ENCODE data around the gene TCF4.

The TCF4 gene

GRCh38 chr18:55324166-55324565, 263.8 kb downstream of the TCF4 start:
- in situ Hi-C loops (cut with MboI; ENCODE audit: low pct_unique_long_range_greater_than_20kb, low sequenced_read_pairs, unreplicated experiment): loop anchor here (25.0 kb wide), 1 partner anchor 1062 kb away; the partner anchor contains the start of gene POLI
- TF ChIP-seq CTCF (IDR thresholded peaks at IDR 0.05; ENCODE audit: extremely low read depth, insufficient read depth, missing control alignments): no peak
- DNase-seq (ENCODE audit: low spot score): no peak

GRCh38 chr18:55323051-55323994, 264.7 kb downstream of the TCF4 start:
- in situ Hi-C loops (cut with MboI; ENCODE audit: low pct_unique_long_range_greater_than_20kb, low sequenced_read_pairs, unreplicated experiment): loop anchor here (25.0 kb wide), 1 partner anchor 1061 kb away; the partner anchor contains the start of gene POLI
- no peak for DNase-seq (ENCODE audit: low spot score)
- no peak for TF ChIP-seq CTCF (IDR thresholded peaks at IDR 0.05; ENCODE audit: extremely low read depth, insufficient read depth, missing control alignments)

GRCh38 chr18:55322178-55322735, 265.7 kb downstream of the TCF4 start:
- DNase-seq (ENCODE audit: low spot score): peak; percentile 62
- in situ Hi-C loops (cut with MboI; ENCODE audit: low pct_unique_long_range_greater_than_20kb, low sequenced_read_pairs, unreplicated experiment): loop anchor here (25.0 kb wide), 1 partner anchor 1060 kb away; the partner anchor contains the start of gene POLI
- TF ChIP-seq CTCF (IDR thresholded peaks at IDR 0.05; ENCODE audit: extremely low read depth, insufficient read depth, missing control alignments): no peak

- DNase-seq (ENCODE audit: low spot score): peak; percentile 30
Measured at GRCh38 chr18:55321265-55322177, 266.5 kb downstream of the TCF4 start.

GRCh38 chr18:55320424-55321264, 267.3 kb downstream of the TCF4 start:
- no peak for DNase-seq (ENCODE audit: low spot score)
- in situ Hi-C loops (cut with MboI; ENCODE audit: low pct_unique_long_range_greater_than_20kb, low sequenced_read_pairs, unreplicated experiment): loop anchor here (25.0 kb wide), 1 partner anchor 1058 kb away; the partner anchor contains the start of gene POLI
- TF ChIP-seq CTCF (IDR thresholded peaks at IDR 0.05; ENCODE audit: extremely low read depth, insufficient read depth, missing control alignments): no peak

More at GRCh38 chr18:55321265-55322177, 266.5 kb downstream of the TCF4 start:
- no peak for TF ChIP-seq CTCF (IDR thresholded peaks at IDR 0.05; ENCODE audit: extremely low read depth, insufficient read depth, missing control alignments)
- in situ Hi-C loops (cut with MboI; ENCODE audit: low pct_unique_long_range_greater_than_20kb, low sequenced_read_pairs, unreplicated experiment): loop anchor here (25.0 kb wide), 1 partner anchor 1059 kb away; the partner anchor contains the start of gene POLI

Measured in GM13977 (cell line).